Skeletal muscle tissue (tissue), 4 donors: ENCODE measurements around the gene ATP2A3. TPM values are rescaled to one million over a fixed set of nuclear protein-coding genes. Genes with fewer than 3 reads are reported as not detected.

Experiments used
- H3K27ac ChIP-seq: one replicate; pipeline ENCODE4 v1.7.0; 2013; ENCODE audit warnings: mild to moderate bottlenecking, low read depth, low read length, inconsistent platforms
- H3K27me3 ChIP-seq, 3 donors: one replicate each; pipeline ENCODE4 v1.7.0; 2013; ENCODE audit warnings: low read length in 3 of 3; ENCODE audit not compliant: control insufficient read depth in 3 of 3, insufficient read depth in 3 of 3
- H3K36me3 ChIP-seq, 3 donors: one replicate each; pipeline ENCODE4 v1.7.0; 2013; ENCODE audit warnings: low read length in 3 of 3; ENCODE audit not compliant: control insufficient read depth in 3 of 3, insufficient read depth in 3 of 3
- H3K4me1 ChIP-seq, 3 donors: one replicate each; pipeline ENCODE4 v1.7.0; 2013; ENCODE audit warnings: low read length in 3 of 3, mild to moderate bottlenecking in 3 of 3; ENCODE audit not compliant: control insufficient read depth in 3 of 3, insufficient read depth in 3 of 3
- H3K4me3 ChIP-seq, 3 donors: one replicate each; pipeline ENCODE4 v1.7.0; 2013; ENCODE audit warnings: low read length in 3 of 3
- H3K9ac ChIP-seq, 3 donors: one replicate each; pipeline ENCODE4 v1.7.0; 2013; ENCODE audit warnings: low read length in 3 of 3, mild to moderate bottlenecking in 3 of 3, moderate library complexity in 2 of 3, low read depth in 1 of 3
- H3K9me3 ChIP-seq, 3 donors: one replicate each; pipeline ENCODE4 v1.7.0; 2013; ENCODE audit warnings: low read length in 3 of 3; ENCODE audit not compliant: control insufficient read depth in 3 of 3
- total RNA-seq: library from RNA; depleted of rRNA; stranded (reverse); fragments of >200 nt; gene quantifications from one replicate; pipeline ENCODE4 v1.2.3, GENCODE V29; 2014
- donor health status: Osteomylitis.

Gene ATP2A3
- total RNA-seq, 1 donor from 2014 or later: 3.7 TPM

DNA sequence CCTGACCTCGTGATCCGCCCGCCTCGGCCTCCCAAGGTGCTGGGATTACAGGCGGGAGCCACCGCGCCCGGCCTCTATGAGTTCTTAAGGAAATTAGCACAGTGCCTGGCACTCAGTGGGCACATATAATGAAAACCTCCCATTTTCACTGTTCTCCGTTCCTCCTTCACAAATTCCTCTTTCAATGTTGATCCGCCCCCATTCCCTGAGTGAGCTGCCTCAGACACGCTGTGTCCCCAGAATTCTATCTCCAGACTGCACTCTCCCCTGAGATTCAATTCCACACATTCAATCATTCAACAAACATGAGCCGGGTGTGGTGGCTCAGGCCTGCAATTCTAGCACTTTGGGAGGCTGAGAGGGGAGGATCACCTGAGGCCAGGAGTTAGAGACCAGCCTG, 55.0 kb downstream of the ATP2A3 start:
- Histone ChIP-seq H3K9me3 (no peaks in the 10 kb centered on the region), H3K36me3 (no peaks in the 10 kb centered on the region), H3K9ac (no peak overlapping the region), H3K27me3 (no peaks in the 10 kb centered on the region), H3K27ac (no peak overlapping the region), H3K4me3 (no peak overlapping the region), H3K4me1 (peaks cover 0 to 8% (median 4%) of the 10 kb centered on the region in 3 donors)

DNA sequence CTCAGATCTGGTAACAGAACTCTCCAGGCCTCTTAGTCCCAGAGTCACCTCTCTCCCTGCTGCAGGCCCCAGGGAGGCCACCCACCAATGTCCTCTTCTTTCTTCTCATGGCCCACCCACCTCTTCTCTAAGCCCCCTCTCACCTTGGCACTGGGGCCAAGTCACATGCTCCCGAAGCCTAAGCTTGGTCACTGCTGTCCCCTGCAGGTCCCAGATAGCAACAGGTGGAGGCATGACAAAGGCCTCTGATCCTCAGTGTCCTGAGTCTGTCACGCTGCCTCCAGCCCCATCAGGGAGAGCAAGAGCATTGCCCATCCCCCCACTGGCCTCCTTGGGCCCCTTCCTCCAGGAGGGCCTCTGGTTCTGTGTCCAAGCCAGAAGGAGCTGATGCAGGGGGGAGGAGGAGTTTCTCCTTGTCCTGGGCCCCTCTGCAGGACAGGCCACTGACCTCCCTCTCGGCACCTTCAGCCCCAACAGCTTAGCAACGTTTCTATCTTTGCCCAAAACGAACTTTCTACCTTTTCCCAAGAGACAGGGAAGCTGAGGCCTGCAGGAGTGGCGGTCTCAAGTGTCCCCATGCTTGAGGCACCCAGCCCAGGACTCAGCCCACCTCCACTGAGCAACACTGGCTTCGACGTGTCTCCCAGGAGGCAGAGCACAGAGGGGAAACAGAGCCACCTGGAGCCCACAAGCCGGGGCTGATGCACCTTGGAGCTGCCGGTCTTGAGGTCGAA, 56.6 kb downstream of the ATP2A3 start:
- Histone ChIP-seq H3K9me3 (no peaks in the 10 kb centered on the region), H3K9ac (no peak overlapping the region), H3K27me3 (no peaks in the 10 kb centered on the region), H3K4me1 (no peaks in the 10 kb centered on the region), H3K4me3 (no peak overlapping the region), H3K36me3 (no peaks in the 10 kb centered on the region), H3K27ac (no peak overlapping the region)

DNA sequence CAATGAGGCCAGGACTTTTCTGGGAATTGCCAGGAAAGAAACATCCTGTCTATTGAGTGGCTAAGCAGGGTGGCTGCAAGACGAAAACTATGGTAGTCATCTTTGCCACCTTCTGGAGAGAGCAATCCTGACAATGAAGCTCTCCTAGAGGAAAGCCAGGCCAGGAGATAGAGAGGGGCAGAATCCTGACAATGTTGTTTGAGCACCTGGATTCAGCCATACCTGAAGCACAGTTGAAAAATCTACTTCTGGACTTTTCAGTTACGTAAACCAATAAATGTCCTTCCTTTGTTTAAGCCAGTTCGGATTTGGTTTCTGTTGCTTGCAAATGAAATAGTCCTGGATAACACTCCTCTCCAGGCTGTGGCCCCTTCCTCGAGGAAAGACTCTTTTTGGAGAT, 57.4 kb downstream of the ATP2A3 start:
- H3K27ac ChIP-seq: no peak overlapping the region
- no peak overlapping the region for H3K4me3 ChIP-seq
- H3K27me3 ChIP-seq: no peaks in the 10 kb centered on the region

DNA sequence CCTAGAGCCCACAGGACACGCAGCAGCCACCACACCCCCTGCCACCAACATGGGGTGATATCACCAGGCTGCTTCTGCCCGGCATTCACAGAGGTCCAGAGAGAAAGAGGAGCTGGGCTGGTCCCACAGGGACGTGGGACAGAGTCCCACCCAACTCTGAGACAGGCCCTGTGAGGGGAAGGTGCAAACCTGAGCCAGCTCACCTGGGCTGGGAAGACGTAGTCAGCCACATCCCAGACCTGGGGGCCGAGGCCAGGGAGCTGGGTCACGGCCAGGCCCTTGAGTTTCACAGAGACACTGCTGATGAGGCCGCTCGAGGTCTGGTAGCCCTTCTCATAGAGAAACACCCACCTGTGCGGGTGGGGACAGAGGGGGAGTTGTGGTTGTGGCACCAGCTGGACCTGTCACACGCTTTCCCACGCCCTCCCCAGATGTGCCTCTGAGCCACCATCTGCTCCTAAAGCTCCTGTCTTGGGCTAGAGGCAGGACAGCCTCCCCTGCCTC, 59.2 kb downstream of the ATP2A3 start:
- Histone ChIP-seq H3K27me3 (no peaks in the 10 kb centered on the region), H3K36me3 (no peaks in the 10 kb centered on the region), H3K27ac (no peak overlapping the region), H3K9me3 (no peaks in the 10 kb centered on the region), H3K4me3 (no peak overlapping the region), H3K4me1 (no peaks in the 10 kb centered on the region), H3K9ac (no peak overlapping the region)

More for the DNA sequence above, 57.4 kb downstream of the ATP2A3 start:
- Histone ChIP-seq H3K36me3 (no peaks in the 10 kb centered on the region), H3K9me3 (no peaks in the 10 kb centered on the region), H3K9ac (no peak overlapping the region), H3K4me1 (no peaks in the 10 kb centered on the region)

DNA sequence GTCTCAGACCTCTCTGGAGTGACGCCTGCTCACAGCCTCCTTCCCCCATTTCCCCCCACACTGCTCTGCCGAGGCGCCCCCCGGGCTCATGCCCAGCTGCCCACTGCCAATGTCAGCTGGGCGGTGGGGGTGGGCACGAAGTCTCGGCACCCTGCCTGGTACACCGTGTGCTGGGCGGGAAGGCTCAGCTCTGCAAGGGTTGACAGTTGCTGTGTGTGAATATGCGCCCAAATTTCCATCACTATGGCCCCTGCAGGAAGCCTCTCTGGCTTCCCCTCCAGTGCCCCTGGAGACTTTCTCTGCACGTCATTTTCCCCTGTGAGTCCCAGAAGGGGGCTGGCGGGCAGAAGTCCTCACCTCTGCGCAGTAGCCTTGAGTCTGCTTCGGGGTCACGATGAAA, 59.7 kb downstream of the ATP2A3 start:
- Histone ChIP-seq H3K36me3 (no peaks in the 10 kb centered on the region), H3K9me3 (no peaks in the 10 kb centered on the region), H3K4me1 (no peaks in the 10 kb centered on the region), H3K27ac (no peak overlapping the region), H3K9ac (no peak overlapping the region), H3K27me3 (no peaks in the 10 kb centered on the region), H3K4me3 (no peak overlapping the region)

DNA sequence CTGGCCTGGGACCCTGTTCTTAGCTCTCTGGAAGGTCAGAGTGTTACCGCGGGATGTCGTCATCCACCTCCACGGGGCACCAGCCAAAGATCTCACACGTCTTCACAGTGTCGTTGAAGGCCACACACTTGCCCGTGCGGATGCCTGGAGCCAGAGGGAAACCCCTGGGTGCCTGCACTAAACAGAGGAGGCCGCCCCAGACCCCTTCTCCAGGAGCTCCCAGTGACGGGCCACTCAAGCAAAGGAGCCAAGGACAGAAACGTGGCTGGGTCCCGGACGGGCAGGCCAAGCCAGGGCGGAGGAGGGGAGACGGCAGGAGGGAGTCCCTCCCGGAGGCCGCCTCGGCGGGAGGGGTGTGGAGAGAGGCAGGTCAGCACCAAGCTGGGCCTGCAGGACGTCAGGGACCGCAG, 60.4 kb downstream of the ATP2A3 start:
- no peaks in the 10 kb centered on the region for H3K4me1 ChIP-seq
- H3K4me3 ChIP-seq: no peak overlapping the region
- no peak overlapping the region for H3K27ac ChIP-seq
- no peak overlapping the region for H3K9ac ChIP-seq
- H3K36me3 ChIP-seq: no peaks in the 10 kb centered on the region
- H3K9me3 ChIP-seq: no peaks in the 10 kb centered on the region
- no peaks in the 10 kb centered on the region for H3K27me3 ChIP-seq

GRCh38 chr17:3903051-3903825, 61.0 kb downstream of the ATP2A3 start:
- no peaks in the 10 kb centered on the region for H3K36me3 ChIP-seq
- no peaks in the 10 kb centered on the region for H3K27me3 ChIP-seq
- no peaks in the 10 kb centered on the region for H3K4me1 ChIP-seq
- no peaks in the 10 kb centered on the region for H3K9me3 ChIP-seq
- H3K4me3 ChIP-seq: no peak overlapping the region
- H3K27ac ChIP-seq: no peak overlapping the region
- H3K9ac ChIP-seq: no peak overlapping the region

- no peaks in the 10 kb centered on the region for H3K36me3 ChIP-seq
- no peak overlapping the region for H3K27ac ChIP-seq
- H3K9me3 ChIP-seq: no peaks in the 10 kb centered on the region
- H3K4me3 ChIP-seq: no peak overlapping the region
- peaks cover 3 to 8% (median 4%) of the 10 kb centered on the region in 3 donors for H3K4me1 ChIP-seq
- H3K9ac ChIP-seq: no peak overlapping the region
- no peaks in the 10 kb centered on the region for H3K27me3 ChIP-seq
These were observed 63.6 kb downstream of the ATP2A3 start for GRCh38 chr17:3900646-3901045.

DNA sequence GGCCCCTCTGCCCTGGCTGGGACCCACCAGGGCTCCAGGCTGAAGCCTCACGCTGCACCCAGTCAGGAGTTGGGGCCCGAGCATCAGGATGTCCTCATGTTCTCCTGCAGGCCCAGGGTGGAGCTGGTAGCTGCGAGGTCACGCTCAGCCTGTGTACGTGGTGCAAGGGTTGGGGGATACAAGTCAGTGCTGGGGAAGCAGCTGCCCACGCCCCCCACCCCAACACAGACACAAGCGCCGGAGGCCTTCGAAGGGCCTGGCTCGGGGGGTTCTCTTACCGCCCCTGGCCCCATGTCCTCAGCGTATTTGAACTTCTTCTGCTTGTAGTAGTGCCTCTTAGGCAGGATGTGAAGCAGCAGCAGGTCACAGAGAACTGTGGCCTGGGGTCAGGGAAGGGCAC, 66.5 kb downstream of the ATP2A3 start:
- no peaks in the 10 kb centered on the region for H3K36me3 ChIP-seq
- no peak overlapping the region for H3K27ac ChIP-seq

GRCh38 chr17:3896968-3897235, 67.3 kb downstream of the ATP2A3 start:
- no peaks in the 10 kb centered on the region for H3K27me3 ChIP-seq
- H3K4me1 ChIP-seq: peaks cover 27 to 37% (median 30%) of the 10 kb centered on the region in 3 donors
- no peak overlapping the region for H3K9ac ChIP-seq
- no peaks in the 10 kb centered on the region for H3K36me3 ChIP-seq
- no peak overlapping the region for H3K4me3 ChIP-seq
- H3K9me3 ChIP-seq: no peaks in the 10 kb centered on the region
- no peak overlapping the region for H3K27ac ChIP-seq

More for the DNA sequence above, 66.5 kb downstream of the ATP2A3 start:
- Histone ChIP-seq H3K9ac (no peak overlapping the region), H3K27me3 (no peaks in the 10 kb centered on the region), H3K9me3 (no peaks in the 10 kb centered on the region), H3K4me1 (peaks cover 25 to 31% (median 27%) of the 10 kb centered on the region in 3 donors), H3K4me3 (no peak overlapping the region)
